ENCODE data around the gene TBC1D5.

The TBC1D5 gene

GRCh38 chr3:17592956-17593355 is 149.5 kb downstream of the TBC1D5 start:
- Histone ChIP-seq H3K36me3 (ENCODE audit: insufficient read depth) (no peaks in the 10 kb centered on the region), H2AFZ (ENCODE audit: low read depth) (no peak overlapping the region), H3K27me3 (ENCODE audit: insufficient read depth, low read depth) (no peaks in the 10 kb centered on the region), H3K4me2 (no peak overlapping the region), H3K79me2 (ENCODE audit: insufficient read depth, low read depth) (no peaks in the 10 kb centered on the region), H3K27ac (no peak overlapping the region), H3K9ac (no peak overlapping the region), H4K20me1 (ENCODE audit: insufficient read depth) (no peaks in the 10 kb centered on the region), H3K4me1 (ENCODE audit: low read depth, poor library complexity, severe bottlenecking) (no peaks in the 10 kb centered on the region), H3K4me3 (IDR thresholded peaks at IDR 0.05; ENCODE audit: insufficient read depth, low read depth, low read length) (no peak overlapping the region)
- TF ChIP-seq, protein P1, sequence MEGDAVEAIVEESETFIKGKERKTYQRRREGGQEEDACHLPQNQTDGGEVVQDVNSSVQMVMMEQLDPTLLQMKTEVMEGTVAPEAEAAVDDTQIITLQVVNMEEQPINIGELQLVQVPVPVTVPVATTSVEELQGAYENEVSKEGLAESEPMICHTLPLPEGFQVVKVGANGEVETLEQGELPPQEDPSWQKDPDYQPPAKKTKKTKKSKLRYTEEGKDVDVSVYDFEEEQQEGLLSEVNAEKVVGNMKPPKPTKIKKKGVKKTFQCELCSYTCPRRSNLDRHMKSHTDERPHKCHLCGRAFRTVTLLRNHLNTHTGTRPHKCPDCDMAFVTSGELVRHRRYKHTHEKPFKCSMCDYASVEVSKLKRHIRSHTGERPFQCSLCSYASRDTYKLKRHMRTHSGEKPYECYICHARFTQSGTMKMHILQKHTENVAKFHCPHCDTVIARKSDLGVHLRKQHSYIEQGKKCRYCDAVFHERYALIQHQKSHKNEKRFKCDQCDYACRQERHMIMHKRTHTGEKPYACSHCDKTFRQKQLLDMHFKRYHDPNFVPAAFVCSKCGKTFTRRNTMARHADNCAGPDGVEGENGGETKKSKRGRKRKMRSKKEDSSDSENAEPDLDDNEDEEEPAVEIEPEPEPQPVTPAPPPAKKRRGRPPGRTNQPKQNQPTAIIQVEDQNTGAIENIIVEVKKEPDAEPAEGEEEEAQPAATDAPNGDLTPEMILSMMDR (conservative IDR thresholded peaks at IDR 0.05; ENCODE audit: low read depth, low read length), result no peak

DNA sequence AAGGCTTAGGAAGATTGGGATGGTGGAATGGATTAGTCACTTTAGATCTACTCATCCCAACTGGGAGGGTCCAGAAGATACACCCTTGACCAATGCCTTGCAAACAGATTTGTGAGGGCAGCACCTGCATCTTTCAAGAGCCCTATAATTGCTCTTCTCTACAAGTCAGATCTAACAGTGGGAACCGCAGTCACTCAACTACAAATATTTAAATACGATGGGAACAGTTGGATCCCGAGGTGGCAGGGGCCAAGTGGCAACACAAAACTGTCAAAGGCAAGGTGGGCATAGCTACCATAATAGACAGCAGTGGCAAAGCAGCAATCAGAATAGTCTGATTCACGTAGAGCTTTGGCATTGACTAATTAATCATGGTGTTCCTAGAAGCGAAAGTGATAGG is 152.0 kb downstream of the TBC1D5 start:
- H2AFZ ChIP-seq (ENCODE audit: low read depth), result no peak overlapping the region
- no peak overlapping the region for H3K4me2 ChIP-seq
- TF ChIP-seq, protein P1 (conservative IDR thresholded peaks at IDR 0.05; ENCODE audit: low read depth, low read length), result no peak
- H3K4me1 ChIP-seq (ENCODE audit: low read depth, poor library complexity, severe bottlenecking), result no peaks in the 10 kb centered on the region
- no peak overlapping the region for H3K4me3 ChIP-seq (IDR thresholded peaks at IDR 0.05; ENCODE audit: insufficient read depth, low read depth, low read length)
- no peaks in the 10 kb centered on the region for H4K20me1 ChIP-seq (ENCODE audit: insufficient read depth)
- H3K9ac ChIP-seq, result no peak overlapping the region
- H3K27ac ChIP-seq, result no peak overlapping the region
- no peaks in the 10 kb centered on the region for H3K36me3 ChIP-seq (ENCODE audit: insufficient read depth)
- no peaks in the 10 kb centered on the region for H3K27me3 ChIP-seq (ENCODE audit: insufficient read depth, low read depth)
- no peaks in the 10 kb centered on the region for H3K79me2 ChIP-seq (ENCODE audit: insufficient read depth, low read depth)

- Histone ChIP-seq H4K20me1 (ENCODE audit: insufficient read depth) (no peaks in the 10 kb centered on the region), H3K27me3 (ENCODE audit: insufficient read depth, low read depth) (no peaks in the 10 kb centered on the region), H2AFZ (ENCODE audit: low read depth) (no peak overlapping the region), H3K4me3 (IDR thresholded peaks at IDR 0.05; ENCODE audit: insufficient read depth, low read depth, low read length) (no peak overlapping the region), H3K4me2 (no peak overlapping the region), H3K4me1 (ENCODE audit: low read depth, poor library complexity, severe bottlenecking) (no peaks in the 10 kb centered on the region), H3K27ac (no peak overlapping the region), H3K79me2 (ENCODE audit: insufficient read depth, low read depth) (no peaks in the 10 kb centered on the region), H3K9ac (no peak overlapping the region), H3K36me3 (ENCODE audit: insufficient read depth) (no peaks in the 10 kb centered on the region)
- TF ChIP-seq, protein P1 (conservative IDR thresholded peaks at IDR 0.05; ENCODE audit: low read depth, low read length), result no peak
Measured at GRCh38 chr3:17589888-17590287, 152.5 kb downstream of the TBC1D5 start.

DNA sequence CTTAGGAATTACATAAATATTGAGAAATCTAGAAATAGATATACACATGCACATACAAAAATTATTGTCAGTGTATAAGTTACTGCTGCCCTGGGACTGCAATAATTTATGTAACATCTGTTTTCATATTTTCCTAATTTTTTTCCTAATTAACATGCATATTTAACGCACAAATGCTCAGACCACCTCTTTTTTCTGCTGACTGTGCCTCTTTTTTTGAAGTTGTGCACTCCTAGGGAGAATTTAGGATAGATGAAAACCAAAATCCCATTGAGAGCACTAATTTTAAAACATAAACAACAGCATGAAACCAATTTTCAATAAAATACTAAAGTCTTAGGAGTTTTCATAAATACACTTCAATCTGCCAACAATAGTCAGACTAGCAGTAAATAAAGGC is 154.0 kb downstream of the TBC1D5 start:
- Histone ChIP-seq H3K27ac (no peak overlapping the region), H4K20me1 (ENCODE audit: insufficient read depth) (no peaks in the 10 kb centered on the region), H3K4me1 (ENCODE audit: low read depth, poor library complexity, severe bottlenecking) (no peaks in the 10 kb centered on the region), H3K4me3 (IDR thresholded peaks at IDR 0.05; ENCODE audit: insufficient read depth, low read depth, low read length) (no peak overlapping the region), H3K36me3 (ENCODE audit: insufficient read depth) (no peaks in the 10 kb centered on the region), H3K4me2 (no peak overlapping the region), H3K79me2 (ENCODE audit: insufficient read depth, low read depth) (no peaks in the 10 kb centered on the region), H2AFZ (ENCODE audit: low read depth) (no peak overlapping the region), H3K9ac (no peak overlapping the region), H3K27me3 (ENCODE audit: insufficient read depth, low read depth) (no peaks in the 10 kb centered on the region)
- TF ChIP-seq, protein P1 (conservative IDR thresholded peaks at IDR 0.05; ENCODE audit: low read depth, low read length), result no peak
